Measurements from ENCODE around the gene SCAPER. TPM values are rescaled to one million over a fixed set of nuclear protein-coding genes. Genes with fewer than 3 reads are reported as not detected.

SCAPER gene
- total and polyA plus RNA-seq, 2 of the 4 experiments (the other 2 are of a cell fraction) = 2.9 to 9.7 TPM

DNA sequence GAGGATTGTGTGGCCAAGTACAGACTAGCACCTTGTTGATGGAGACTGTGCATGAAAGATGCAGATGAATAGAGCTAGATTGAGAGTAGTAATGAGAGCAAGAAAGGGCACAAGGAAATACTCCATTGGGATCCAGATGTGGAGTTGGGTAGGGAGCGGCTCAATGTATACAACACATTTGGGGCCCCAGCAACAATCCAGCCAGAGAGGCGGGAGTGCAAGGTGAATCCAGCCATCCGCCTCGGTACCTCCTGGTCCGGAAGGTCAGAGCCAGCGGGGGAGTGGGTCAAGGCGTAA lies 559.6 kb downstream of the SCAPER start:
- no TSS peak for BruUV-seq (replicated peaks)
- H3K9me1 ChIP-seq (ENCODE audit: insufficient read depth, low read length) = no peaks in the 10 kb centered on the region; the same call in 1 of the 2 replicates
- H3K27me3 ChIP-seq (ENCODE audit: control insufficient read depth, insufficient read depth, low read length) = peaks cover 18% of the 10 kb centered on the region

More for the DNA sequence above, 559.6 kb downstream of the SCAPER start:
- Histone ChIP-seq H2AK5ac (ENCODE audit: low read depth, low read length) (peak overlapping the region; percentile 51; the same call in 1 of the 2 replicates), H3K9ac (ENCODE audit: low read depth, low read length) (no peak overlapping the region), H3K4me1 (ENCODE audit: control insufficient read depth, insufficient read depth, low read length) (peaks cover 4% of the 10 kb centered on the region), H3K4me3 (ENCODE audit: insufficient read depth, low read depth, low read length) (no peak overlapping the region), H2AK9ac (replicated peaks; ENCODE audit: low read depth, low read length, poor library complexity) (no peak overlapping the region), H4K20me1 (ENCODE audit: insufficient read depth, low read length) (peaks cover 6% of the 10 kb centered on the region; the same call in 1 of the 2 replicates), H3K4me2 (ENCODE audit: low read depth, low read length) (no peak overlapping the region; the same call in 1 of the 2 replicates), H3K9me3 (ENCODE audit: control insufficient read depth, insufficient read depth, low read length) (peaks cover 3% of the 10 kb centered on the region; the same call in 1 of the 2 replicates), H2AFZ (replicated peaks; ENCODE audit: low read length, poor library complexity) (peak overlapping the region; percentile 78), H2BK5ac (ENCODE audit: low read depth, low read length, poor library complexity, severe bottlenecking) (no peak overlapping the region), H4K91ac (ENCODE audit: insufficient read depth, low read depth, low read length) (no peak overlapping the region), H3K14ac (replicated peaks; ENCODE audit: low read depth, low read length) (no peak overlapping the region; the same call in 1 of the 2 replicates), H3K36me3 (ENCODE audit: control insufficient read depth, insufficient read depth, low read length) (peaks cover 14% of the 10 kb centered on the region), H3K4ac (ENCODE audit: low read depth, low read length) (no peak overlapping the region), H3K79me1 (ENCODE audit: low read depth in 1 of 2, low read length in 2 of 2) (0 out of 4 replicates have a peak, but pooled peaks cover 0 to 2% of the 10 kb centered on the region in 2 experiments), H3K56ac (ENCODE audit: extremely low read depth, insufficient read depth, low read length) (no peak overlapping the region), H3K23ac (ENCODE audit: low read depth, low read length) (0 out of 2 replicates have a peak overlapping the region, but pooled peaks have one; percentile 16), H3K27ac (ENCODE audit: insufficient read depth, low read length) (no peak overlapping the region), H2BK20ac (ENCODE audit: low read depth, low read length) (no peak overlapping the region), H4K5ac (ENCODE audit: low read depth, low read length) (no peak overlapping the region), H4K8ac (ENCODE audit: low read depth in 2 of 2, low read length in 2 of 2) (no peak overlapping the region), H2BK120ac (ENCODE audit: low read depth, low read length) (no peak overlapping the region), H3K18ac (ENCODE audit: low read depth, low read length) (no peak overlapping the region), H2BK15ac (ENCODE audit: low read depth, low read length) (no peak overlapping the region)
- WGBS, 2 experiments (ENCODE audit: extremely low coverage in 2 of 2, insufficient read length in 1 of 2) = no CpG with 5 or more reads among the region's 7 CpGs
- dilution Hi-C loops (cut with HindIII; ENCODE audit: low sequenced_read_pairs, unreplicated experiment) (no loop called here), intact Hi-C loops (cut with micrococcal nuclease) (loop anchor here (5.0 to 10.0 kb wide), 2 partner anchors 229 to 522 kb away; no protein-coding TSS in a partner anchor), in situ Hi-C loops (cut with MboI; ENCODE audit: low sequenced_read_pairs) (no loop called here)
- no peak for TF ChIP-seq FOS (IDR thresholded peaks at IDR 0.05; ENCODE audit: low read depth, low read length)
- TF ChIP-seq NFE2L2 (IDR thresholded peaks at IDR 0.05; ENCODE audit: low read depth, low read length) = no peak
- TF ChIP-seq MXI1 (IDR thresholded peaks at IDR 0.05; ENCODE audit: borderline replicate concordance, low read depth, low read length) = no peak
- TF ChIP-seq, protein P1, sequence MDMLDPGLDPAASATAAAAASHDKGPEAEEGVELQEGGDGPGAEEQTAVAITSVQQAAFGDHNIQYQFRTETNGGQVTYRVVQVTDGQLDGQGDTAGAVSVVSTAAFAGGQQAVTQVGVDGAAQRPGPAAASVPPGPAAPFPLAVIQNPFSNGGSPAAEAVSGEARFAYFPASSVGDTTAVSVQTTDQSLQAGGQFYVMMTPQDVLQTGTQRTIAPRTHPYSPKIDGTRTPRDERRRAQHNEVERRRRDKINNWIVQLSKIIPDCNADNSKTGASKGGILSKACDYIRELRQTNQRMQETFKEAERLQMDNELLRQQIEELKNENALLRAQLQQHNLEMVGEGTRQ (IDR thresholded peaks at IDR 0.05; ENCODE audit: low read depth, low read length) = no peak
- no peak for TF ChIP-seq SMC3 (IDR thresholded peaks at IDR 0.05; ENCODE audit: low read depth, low read length)
- no peak for TF ChIP-seq MAFK (IDR thresholded peaks at IDR 0.05; ENCODE audit: low read depth, low read length)
- no peak for TF ChIP-seq CHD1 (IDR thresholded peaks at IDR 0.05; ENCODE audit: low read depth, low read length)
- POLR2A ChIA-PET (ENCODE audit: unreplicated experiment) = no interaction called here
- ATAC-seq (ENCODE audit: low read depth) = no peak
- DNase-seq = no peak
- CTCF ChIA-PET = interaction anchor here (0.6 kb wide), 1 partner anchor 452 kb away, joined by 4 read pairs; no protein-coding TSS in a partner anchor
